Stimulated activated naive B cell treated with anti-CD40 and anti-IgM and Interleukin-4, amounts not matched to agents 10 μg/mL and 1 μg/mL and 100 μg/mL, for 72 hours (primary cell): Measurements from ENCODE around the gene CABP2.
"Not testable (repeated sequence)": the region's sequence is repeated elsewhere in the genome, so short reads cannot be mapped to it uniquely, and the experiment has no call there.

Experiments used
- ATAC-seq, 2 donors: fragments of 150-1000 bp; cut with Tn5 transposase; replicated peaks; 2 replicates each; pipeline ENCODE4 v1.10.0; 2021; ENCODE audit warnings: moderate library complexity in 1 of 2
- DNase-seq: peaks from one replicate; pipeline ENCODE4 v3.0.0; 2021
- H3K27ac Mint-ChIP-seq: one replicate; pipeline ENCODE4 v1.8.0; 2022; ENCODE audit warnings: mild to moderate bottlenecking, mixed read lengths
- H3K27me3 Mint-ChIP-seq, 2 donors: one replicate each; pipeline ENCODE4 v1.8.0; 2022; ENCODE audit warnings: mixed read lengths in 2 of 2
- H3K36me3 Mint-ChIP-seq, 2 donors: one replicate each; pipeline ENCODE4 v1.8.0; 2022; ENCODE audit warnings: mixed read lengths in 2 of 2, mild to moderate bottlenecking in 1 of 2
- H3K4me1 Mint-ChIP-seq, 2 donors: one replicate each; pipeline ENCODE4 v1.8.0; 2022; ENCODE audit warnings: mixed read lengths in 2 of 2, mild to moderate bottlenecking in 1 of 2
- H3K4me3 Mint-ChIP-seq, 2 donors: one replicate each; pipeline ENCODE4 v1.8.0; 2022; ENCODE audit warnings: mild to moderate bottlenecking in 2 of 2, mixed read lengths in 2 of 2, moderate library complexity in 1 of 2
- H3K9me3 Mint-ChIP-seq, 2 donors: one replicate each; pipeline ENCODE4 v1.8.0; 2022; ENCODE audit warnings: mixed read lengths in 2 of 2, mild to moderate bottlenecking in 1 of 2

The CABP2 gene

DNA sequence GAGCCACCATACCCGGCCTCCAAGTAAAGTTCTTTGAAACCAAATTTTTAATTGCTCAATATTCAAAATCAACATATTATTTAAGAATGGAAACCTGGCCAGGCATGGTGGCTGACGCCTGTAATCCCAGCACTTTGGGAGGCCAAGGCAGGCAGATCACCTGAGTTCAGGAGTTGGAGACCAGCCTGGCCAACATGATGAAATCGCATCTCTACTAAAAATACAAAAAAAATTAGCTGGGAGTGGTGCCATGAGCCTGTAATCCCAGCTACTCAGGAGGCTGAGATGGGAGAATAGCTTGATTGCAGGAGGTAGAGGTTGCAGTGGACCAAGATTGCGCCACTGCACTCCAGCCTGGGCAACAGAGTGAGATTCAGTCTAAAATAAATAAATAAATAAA, 24.9 kb upstream of the CABP2 start:
- H3K4me1 Mint-ChIP-seq, H3K4me3 Mint-ChIP-seq, DNase-seq, ATAC-seq, H3K27ac Mint-ChIP-seq: not testable (repeated sequence)
- Mint-ChIP-seq H3K36me3 (peaks cover 13 to 14% of the 10 kb centered on the region in 2 donors), H3K9me3 (peaks cover 18 to 23% of the 10 kb centered on the region in 2 donors), H3K27me3 (peaks cover 9 to 13% of the 10 kb centered on the region in 2 donors)

DNA sequence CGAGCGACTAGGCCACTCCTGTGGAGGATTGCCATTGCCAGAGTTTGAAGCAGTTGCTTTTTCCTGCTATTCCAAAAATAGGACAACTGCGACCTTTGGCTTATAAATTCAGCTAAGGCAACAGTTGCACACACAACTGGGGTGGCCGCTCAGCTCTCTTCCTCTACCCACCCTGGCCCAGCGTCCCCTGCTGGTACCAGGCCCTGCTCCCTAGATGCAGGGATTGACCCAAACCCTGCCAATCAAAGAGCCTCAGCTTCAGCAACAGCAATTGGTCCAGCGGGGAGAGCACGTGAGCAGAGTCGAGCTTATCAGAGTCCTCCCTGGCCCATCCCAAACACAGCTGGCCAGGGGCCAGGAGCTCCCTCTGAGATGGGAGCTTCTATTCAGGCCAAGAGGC, 22.0 kb upstream of the CABP2 start:
- no peak overlapping the region for H3K4me3 Mint-ChIP-seq
- ATAC-seq (no peak), DNase-seq (no peak)
- H3K36me3 Mint-ChIP-seq = no peaks in the 10 kb centered on the region
- H3K4me1 Mint-ChIP-seq = no peaks in the 10 kb centered on the region
- H3K27me3 Mint-ChIP-seq = peaks cover 0 to 7% of the 10 kb centered on the region in 2 donors
- peaks cover 0 to 4% of the 10 kb centered on the region in 2 donors for H3K9me3 Mint-ChIP-seq
- H3K27ac Mint-ChIP-seq = peak overlapping the region; percentile 37

DNA sequence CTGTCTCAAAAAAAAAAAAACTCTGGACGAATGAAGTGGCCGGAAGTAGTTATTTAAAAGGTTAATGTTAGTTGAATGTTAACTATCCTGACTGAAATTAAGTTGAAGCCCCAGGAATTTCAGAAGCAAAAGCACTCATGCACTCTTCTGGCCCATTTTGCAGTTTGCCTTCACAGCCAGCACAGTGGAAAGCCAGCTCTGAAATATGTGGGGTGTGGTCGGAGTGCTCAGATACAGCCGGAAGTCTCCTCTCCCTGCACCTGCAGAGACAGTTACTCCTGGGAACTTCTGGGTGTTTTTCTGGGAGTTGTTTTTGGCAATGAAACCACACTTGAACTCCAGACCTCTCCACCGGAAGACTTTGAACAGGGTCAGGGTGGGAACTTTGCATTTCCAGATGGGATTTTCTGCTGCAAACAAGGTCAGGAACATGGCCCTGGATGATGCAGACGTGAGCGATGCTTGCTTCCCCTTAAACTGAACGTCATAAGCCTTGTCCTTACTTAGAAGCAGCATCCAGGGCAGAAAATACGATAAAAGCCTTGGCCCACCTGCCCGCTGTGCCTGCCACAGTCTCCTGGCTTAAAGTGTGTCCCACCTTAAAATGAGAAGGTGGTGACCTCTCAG, 21.5 kb upstream of the CABP2 start:
- DNase-seq = no peak
- no peak overlapping the region for H3K27ac Mint-ChIP-seq

DNA sequence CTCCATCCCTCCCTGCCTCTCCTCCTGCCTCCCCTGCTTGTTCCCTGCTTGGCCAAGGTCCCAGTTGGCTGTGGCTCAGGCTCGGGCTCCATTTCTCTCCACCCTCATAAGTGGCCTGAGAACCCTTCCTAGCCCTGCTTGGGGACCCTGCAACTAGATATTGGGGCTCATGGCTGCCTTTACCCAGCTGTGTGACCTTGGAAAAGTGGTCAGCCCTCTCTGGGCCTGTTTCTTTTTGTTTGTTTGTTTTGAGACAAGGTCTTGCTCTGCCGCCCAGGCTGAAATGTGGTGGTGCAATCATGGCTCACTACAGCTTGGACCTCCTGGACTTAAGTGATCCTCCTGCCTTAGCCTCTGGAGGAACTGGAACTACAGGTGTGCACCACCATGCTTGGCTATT, 20.3 kb upstream of the CABP2 start:
- ATAC-seq = no peak
- no peak overlapping the region for H3K27ac Mint-ChIP-seq

More for the DNA sequence above, 21.5 kb upstream of the CABP2 start:
- Mint-ChIP-seq H3K9me3 (no peaks in the 10 kb centered on the region), H3K4me1 (no peaks in the 10 kb centered on the region), H3K4me3 (no peak overlapping the region), H3K27me3 (peaks cover 0 to 7% of the 10 kb centered on the region in 2 donors), H3K36me3 (no peaks in the 10 kb centered on the region)
- ATAC-seq = no peak

DNA sequence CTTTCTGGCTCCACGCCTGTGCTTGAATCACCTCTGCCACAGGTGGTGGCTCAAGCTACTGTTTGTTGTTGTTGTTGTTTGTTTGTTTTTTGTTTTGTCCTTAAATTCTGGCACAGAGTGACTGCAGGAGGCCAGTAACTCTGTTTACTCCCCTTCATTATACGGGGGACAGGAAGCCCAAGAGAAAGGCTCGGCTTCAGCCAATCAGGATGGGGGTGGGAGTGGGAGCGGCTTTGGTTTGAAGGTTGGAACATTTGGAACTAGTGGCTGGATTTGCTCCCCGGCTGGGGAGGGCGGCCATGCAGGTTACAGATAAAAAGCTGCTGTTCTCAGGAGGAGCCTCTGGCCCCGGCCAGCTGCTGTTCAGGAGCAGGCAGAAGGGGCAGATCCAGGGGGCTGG, 19.7 kb upstream of the CABP2 start:
- ATAC-seq = no peak
- H3K9me3 Mint-ChIP-seq = no peaks in the 10 kb centered on the region
- H3K27me3 Mint-ChIP-seq = peaks cover 5 to 7% of the 10 kb centered on the region in 2 donors
- H3K27ac Mint-ChIP-seq = no peak overlapping the region
- H3K36me3 Mint-ChIP-seq = no peaks in the 10 kb centered on the region
- no peak overlapping the region for H3K4me3 Mint-ChIP-seq
- H3K4me1 Mint-ChIP-seq = no peaks in the 10 kb centered on the region
- no peak for DNase-seq

More for the DNA sequence above, 20.3 kb upstream of the CABP2 start:
- no peak for DNase-seq
- no peaks in the 10 kb centered on the region for H3K36me3 Mint-ChIP-seq
- H3K4me3 Mint-ChIP-seq = no peak overlapping the region
- H3K9me3 Mint-ChIP-seq = no peaks in the 10 kb centered on the region
- H3K4me1 Mint-ChIP-seq = no peaks in the 10 kb centered on the region
- peaks cover under 1 to 7% of the 10 kb centered on the region in 2 donors for H3K27me3 Mint-ChIP-seq

DNA sequence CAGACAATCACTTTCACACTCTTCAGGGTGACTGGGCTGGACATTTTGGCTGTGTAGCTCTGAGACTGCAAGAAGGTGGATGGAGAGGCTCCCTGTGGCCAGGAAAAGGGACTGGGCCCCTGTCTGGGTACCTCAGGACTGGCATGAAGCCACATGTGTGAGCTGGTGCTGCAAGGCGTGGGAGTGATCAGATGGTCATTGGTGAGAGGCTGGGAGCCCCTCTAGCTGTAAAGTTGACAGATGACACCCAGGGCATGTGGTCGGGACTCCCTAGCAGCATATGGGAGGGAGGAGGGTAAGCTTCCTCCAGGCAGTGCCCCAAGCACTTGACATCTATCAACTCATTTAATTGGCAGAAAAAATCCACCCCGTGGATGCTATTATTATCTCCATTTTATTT, 18.9 kb upstream of the CABP2 start:
- Mint-ChIP-seq H3K4me3 (no peak overlapping the region), H3K9me3 (no peaks in the 10 kb centered on the region), H3K27ac (no peak overlapping the region), H3K4me1 (no peaks in the 10 kb centered on the region), H3K27me3 (peaks cover 5 to 7% of the 10 kb centered on the region in 2 donors), H3K36me3 (no peaks in the 10 kb centered on the region)
- DNase-seq = no peak
- ATAC-seq = no peak

DNA sequence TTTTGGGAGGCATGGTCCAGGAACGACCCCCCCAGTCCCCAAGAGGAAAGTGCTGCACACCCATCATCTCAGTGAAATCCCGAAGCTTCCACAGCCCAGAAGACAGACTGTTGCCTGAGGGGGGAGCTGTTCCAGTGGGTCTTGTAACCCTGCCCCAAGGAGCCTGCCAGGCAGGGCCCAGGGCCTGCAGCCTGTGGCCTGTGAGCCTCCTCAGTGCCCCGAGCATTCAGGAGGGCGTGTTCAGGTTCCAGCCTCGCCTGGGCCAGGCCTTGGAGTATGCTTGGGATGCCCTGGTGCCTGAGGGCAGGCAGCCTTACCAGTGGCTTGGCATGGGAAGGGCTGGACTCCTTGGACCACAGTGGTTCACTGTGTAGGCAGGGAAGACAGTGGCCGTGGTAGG, 18.0 kb upstream of the CABP2 start:
- H3K4me1 Mint-ChIP-seq = no peaks in the 10 kb centered on the region
- no peak overlapping the region for H3K27ac Mint-ChIP-seq
- peaks cover 4 to 5% of the 10 kb centered on the region in 2 donors for H3K27me3 Mint-ChIP-seq
- DNase-seq (no peak), ATAC-seq (no peak)
- H3K9me3 Mint-ChIP-seq = no peaks in the 10 kb centered on the region
- no peaks in the 10 kb centered on the region for H3K36me3 Mint-ChIP-seq
- no peak overlapping the region for H3K4me3 Mint-ChIP-seq

DNA sequence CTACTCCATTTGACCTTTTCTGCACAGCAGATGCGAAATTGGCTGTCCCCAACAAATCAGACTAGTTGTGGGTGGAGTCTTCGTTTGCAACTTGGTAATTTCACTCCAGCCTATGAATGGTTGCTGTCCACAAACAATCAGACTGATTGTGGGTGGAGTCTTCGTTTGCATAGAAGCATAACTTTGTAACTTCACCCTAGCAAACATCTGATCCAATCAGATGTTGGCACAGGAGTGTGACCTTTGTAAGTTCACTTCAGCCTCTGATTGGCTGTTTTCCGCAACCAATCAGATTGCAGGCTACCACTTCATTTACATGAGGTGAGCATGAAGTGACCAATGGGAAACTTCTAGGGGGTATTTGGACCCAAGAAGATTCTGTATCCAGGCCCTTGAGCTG, 16.3 kb upstream of the CABP2 start:
- Mint-ChIP-seq H3K4me3 (no peak overlapping the region), H3K27ac (no peak overlapping the region), H3K36me3 (peaks cover 0 to 1% of the 10 kb centered on the region in 2 donors), H3K9me3 (peaks cover 2% of the 10 kb centered on the region in 2 donors), H3K27me3 (peaks cover 1 to 5% of the 10 kb centered on the region in 2 donors), H3K4me1 (no peaks in the 10 kb centered on the region)
- ATAC-seq (no peak), DNase-seq (no peak)

DNA sequence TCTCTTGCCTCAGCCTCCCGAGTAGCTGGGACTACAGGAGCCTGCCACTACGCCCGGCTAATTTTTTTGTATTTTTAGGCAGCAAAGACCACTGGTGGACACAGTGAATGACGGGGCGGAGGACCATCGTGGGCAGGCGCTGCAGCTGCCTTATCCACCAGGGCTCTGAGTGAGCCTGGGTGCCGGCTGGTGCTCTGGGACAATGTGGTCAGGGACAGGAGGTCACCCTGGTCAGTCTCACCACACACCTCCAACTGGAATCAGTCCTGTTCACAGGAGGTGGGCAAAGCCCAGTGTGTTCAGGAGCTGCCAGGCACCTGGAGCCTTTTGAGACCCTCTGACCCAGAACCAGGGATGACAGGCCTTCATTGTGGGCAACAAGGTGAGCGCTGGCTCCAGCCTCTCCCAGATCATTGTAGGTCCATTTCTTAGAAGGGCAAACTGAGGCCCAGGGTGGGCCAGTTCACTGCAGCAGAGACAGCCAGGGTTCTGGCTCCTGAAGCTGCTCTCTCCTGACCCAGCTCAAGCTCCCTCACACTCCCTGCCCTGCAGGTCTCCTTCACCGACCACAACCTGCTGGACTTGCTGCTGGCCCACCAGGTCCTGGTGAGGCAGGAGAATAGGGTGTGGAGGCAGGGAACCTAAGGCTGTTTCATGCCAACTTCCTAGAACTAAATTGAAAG, 15.7 kb upstream of the CABP2 start:
- Mint-ChIP-seq H3K27me3 (peaks cover 3 to 8% of the 10 kb centered on the region in 2 donors), H3K4me1 (no peaks in the 10 kb centered on the region), H3K36me3 (peaks cover 1 to 4% of the 10 kb centered on the region in 2 donors), H3K27ac (no peak overlapping the region), H3K4me3 (no peak overlapping the region), H3K9me3 (peaks cover 4 to 6% of the 10 kb centered on the region in 2 donors)
- DNase-seq (no peak), ATAC-seq (no peak)

DNA sequence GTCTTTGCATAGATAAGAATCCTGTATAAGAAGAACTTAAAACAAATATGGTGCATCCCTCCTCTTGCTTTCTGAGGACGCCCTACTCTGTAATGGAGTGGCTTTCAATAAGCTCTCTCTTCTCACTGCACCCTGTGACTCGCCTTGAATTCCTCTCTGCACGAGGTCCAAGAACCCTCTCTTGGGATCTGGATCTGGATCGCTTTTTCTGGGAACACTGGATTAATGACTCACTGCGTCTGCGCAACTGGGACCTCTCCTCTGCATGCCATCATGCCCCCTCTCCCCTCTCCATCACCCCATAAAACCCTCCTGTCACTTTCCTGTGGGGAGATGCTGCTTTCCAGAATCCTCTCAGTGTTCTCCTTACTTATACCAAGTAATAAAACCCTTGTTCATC, 15.1 kb upstream of the CABP2 start:
- no peak overlapping the region for H3K4me3 Mint-ChIP-seq
- H3K36me3 Mint-ChIP-seq = peaks cover 6 to 7% of the 10 kb centered on the region in 2 donors
- H3K4me1 Mint-ChIP-seq = no peaks in the 10 kb centered on the region
- H3K27ac Mint-ChIP-seq = peak overlapping the region; percentile 38
- no peak for ATAC-seq
- no peak for DNase-seq
- peaks cover 8 to 10% of the 10 kb centered on the region in 2 donors for H3K9me3 Mint-ChIP-seq
- H3K27me3 Mint-ChIP-seq = peaks cover 7 to 13% of the 10 kb centered on the region in 2 donors

DNA sequence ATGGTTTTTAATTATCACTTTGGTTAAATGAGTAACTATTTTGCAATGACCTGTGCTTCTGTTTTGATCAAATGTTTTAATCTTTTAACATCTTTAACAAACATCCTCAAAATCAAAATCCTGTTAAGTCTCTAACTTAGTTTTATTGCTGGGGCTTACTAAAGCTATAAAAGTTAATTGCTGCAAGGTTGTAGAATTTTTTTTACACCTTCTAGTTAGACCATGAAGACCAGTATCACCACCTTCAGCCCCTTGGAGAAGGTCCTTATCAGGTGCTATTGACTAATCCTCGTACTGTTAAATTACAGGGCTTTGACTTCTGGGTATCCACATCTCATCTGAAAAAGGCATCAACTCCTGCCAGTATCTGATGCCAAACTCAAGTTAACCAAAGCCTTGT, 12.3 kb upstream of the CABP2 start:
- Mint-ChIP-seq H3K4me3 (no peak overlapping the region), H3K27ac (no peak overlapping the region), H3K27me3 (peaks cover 7 to 26% of the 10 kb centered on the region in 2 donors), H3K36me3 (peaks cover 6 to 7% of the 10 kb centered on the region in 2 donors), H3K9me3 (peaks cover 11 to 19% of the 10 kb centered on the region in 2 donors), H3K4me1 (no peaks in the 10 kb centered on the region)
- DNase-seq (no peak), ATAC-seq (no peak)

DNA sequence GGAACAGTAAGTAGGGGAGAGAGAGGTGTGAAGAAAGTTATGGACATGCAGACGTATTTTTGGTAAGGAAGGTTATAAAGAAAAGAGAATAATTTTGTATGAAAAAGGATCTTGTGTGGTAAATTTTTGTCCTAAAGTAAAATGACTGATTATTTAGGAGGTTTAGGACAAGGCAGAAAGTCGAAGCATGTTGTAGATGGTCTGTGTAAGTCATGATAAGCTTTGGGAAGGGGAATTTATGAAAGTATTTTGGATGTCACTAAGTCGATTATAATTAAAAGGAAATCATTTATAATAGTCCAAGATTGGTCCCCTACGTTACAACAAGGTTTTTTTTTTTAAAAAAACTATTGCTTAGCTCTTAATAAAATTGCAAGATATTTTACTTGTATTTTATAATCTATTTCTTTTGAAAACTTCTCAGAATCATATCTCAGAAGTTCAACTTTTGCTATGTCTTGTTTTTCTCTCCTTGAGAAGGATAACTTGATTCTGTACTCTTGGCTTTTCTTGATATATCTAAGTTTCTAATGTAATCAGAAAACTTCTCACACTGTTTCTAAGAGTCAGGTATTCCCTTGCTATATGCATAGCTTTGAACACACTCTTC, 10.9 kb upstream of the CABP2 start:
- Mint-ChIP-seq H3K27me3 (peaks cover 11 to 30% of the 10 kb centered on the region in 2 donors), H3K27ac (no peak overlapping the region), H3K4me3 (no peak overlapping the region), H3K36me3 (peaks cover 6 to 7% of the 10 kb centered on the region in 2 donors), H3K9me3 (peaks cover 11 to 19% of the 10 kb centered on the region in 2 donors), H3K4me1 (no peaks in the 10 kb centered on the region)
- no peak for DNase-seq
- ATAC-seq = no peak

DNA sequence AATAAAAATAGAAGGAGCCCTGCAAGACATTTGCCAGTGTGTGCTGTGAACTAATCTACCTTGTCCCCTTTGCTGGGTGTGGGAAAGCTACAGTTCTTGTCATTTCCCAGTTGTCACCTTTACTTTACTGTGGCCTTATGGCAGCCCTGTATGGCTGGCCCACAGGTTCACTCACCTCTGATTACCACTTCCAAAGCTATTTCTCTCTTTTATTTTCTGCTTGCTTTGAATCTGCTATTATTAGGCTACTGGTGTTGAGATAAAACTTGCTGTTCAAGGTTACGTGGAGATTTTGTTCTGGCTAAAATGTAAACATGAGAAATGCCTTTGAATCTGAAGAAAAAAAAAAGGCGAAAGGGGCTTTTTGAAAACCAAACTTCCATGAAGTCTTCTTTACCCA, 9.6 kb upstream of the CABP2 start:
- Mint-ChIP-seq H3K4me1 (no peaks in the 10 kb centered on the region), H3K9me3 (peaks cover 11 to 19% of the 10 kb centered on the region in 2 donors), H3K27me3 (peaks cover 12 to 28% of the 10 kb centered on the region in 2 donors), H3K4me3 (no peak overlapping the region), H3K27ac (no peak overlapping the region), H3K36me3 (peaks cover 6 to 7% of the 10 kb centered on the region in 2 donors)
- DNase-seq (no peak), ATAC-seq (no peak)

DNA sequence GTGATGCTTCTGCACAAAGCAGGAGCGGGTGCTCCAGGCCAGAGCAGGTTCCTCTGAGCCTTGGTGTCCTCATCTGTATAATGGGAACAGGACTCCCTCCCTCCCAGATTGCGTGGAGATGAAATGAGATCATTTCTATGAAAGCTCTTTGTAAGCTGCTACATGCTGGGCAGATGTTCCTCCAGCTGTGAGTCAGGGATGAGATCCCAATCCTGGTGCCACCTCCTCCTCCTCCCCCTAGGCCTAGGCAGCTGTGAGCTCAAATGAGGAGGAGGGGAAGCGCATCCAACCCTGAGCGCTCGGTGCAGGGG, 7.0 kb upstream of the CABP2 start:
- ATAC-seq (no peak), DNase-seq (no peak)
- peaks cover 14 to 19% of the 10 kb centered on the region in 2 donors for H3K9me3 Mint-ChIP-seq
- H3K36me3 Mint-ChIP-seq = peaks cover 6 to 7% of the 10 kb centered on the region in 2 donors
- peaks cover 25 to 49% of the 10 kb centered on the region in 2 donors for H3K27me3 Mint-ChIP-seq
- no peaks in the 10 kb centered on the region for H3K4me1 Mint-ChIP-seq
- no peak overlapping the region for H3K4me3 Mint-ChIP-seq
- no peak overlapping the region for H3K27ac Mint-ChIP-seq

DNA sequence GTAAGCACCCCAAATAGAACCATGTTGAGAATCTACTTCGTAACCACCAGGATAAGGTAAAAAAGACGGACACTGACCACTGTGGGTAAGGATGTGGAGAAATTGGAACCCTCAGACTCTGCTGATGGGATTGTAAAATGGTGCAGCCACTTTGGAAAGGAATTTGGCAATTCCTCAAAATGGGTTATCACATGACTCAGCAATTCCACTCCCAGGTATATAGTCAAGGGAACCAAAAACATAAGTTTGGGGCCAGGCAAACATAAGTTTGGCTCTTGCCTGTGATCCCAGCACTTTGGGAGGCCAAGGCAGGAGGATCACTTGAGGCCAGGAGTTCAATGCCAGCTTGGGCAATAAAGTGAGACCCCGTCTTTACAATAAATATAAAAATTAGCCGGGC, 5.1 kb upstream of the CABP2 start:
- Mint-ChIP-seq H3K27ac (no peak overlapping the region), H3K27me3 (peaks cover 24 to 49% of the 10 kb centered on the region in 2 donors), H3K36me3 (no peaks in the 10 kb centered on the region), H3K9me3 (peaks cover 7 to 9% of the 10 kb centered on the region in 2 donors), H3K4me3 (no peak overlapping the region), H3K4me1 (no peaks in the 10 kb centered on the region)
- no peak for DNase-seq
- no peak for ATAC-seq
